Lung (tissue), 12 donors: ENCODE results near the gene SCYL3. TPM values are rescaled to one million over a fixed set of nuclear protein-coding genes. Genes with fewer than 3 reads are reported as not detected.

Experiments used
- ATAC-seq: fragments of 200-7000 bp; cut with Tn5 transposase; one replicate; pipeline ENCODE4 v1.9.1; 2020; ENCODE audit warnings: moderate number of reproducible peaks; ENCODE audit not compliant: insufficient read depth, low FRiP score
- DNase-seq, 3 donors: peaks; one replicate each; pipeline ENCODE4 v3.0.0-alpha.2; 2013 to 2017
- H3K27ac ChIP-seq, 2 donors: one replicate each; pipeline ENCODE4 v1.5.1; 2013; ENCODE audit warnings: mild to moderate bottlenecking in 2 of 2, moderate library complexity in 2 of 2, control low read depth in 1 of 2, inconsistent platforms in 1 of 2, low read depth in 1 of 2, low read length in 1 of 2
- H3K27me3 ChIP-seq, 3 donors: one replicate each; pipeline ENCODE4 v1.5.1; 2013; ENCODE audit warnings: low read length in 2 of 3; ENCODE audit not compliant: control insufficient read depth in 3 of 3, insufficient read depth in 3 of 3
- H3K36me3 ChIP-seq, 4 donors: one replicate each; pipeline ENCODE4 v1.5.1; 2013; ENCODE audit warnings: low read length in 4 of 4, mild to moderate bottlenecking in 1 of 4, moderate library complexity in 1 of 4; ENCODE audit not compliant: control insufficient read depth in 4 of 4, insufficient read depth in 4 of 4
- H3K4me1 ChIP-seq, 5 donors: one replicate each; pipeline ENCODE4 v1.5.1; 2013; ENCODE audit warnings: low read length in 5 of 5, mild to moderate bottlenecking in 2 of 5, moderate library complexity in 1 of 5; ENCODE audit not compliant: control insufficient read depth in 5 of 5, insufficient read depth in 5 of 5
- H3K4me3 ChIP-seq: one replicate; pipeline ENCODE4 v1.5.1; 2013; ENCODE audit warnings: mild to moderate bottlenecking, control low read depth, moderate library complexity
- H3K9ac ChIP-seq, 2 donors: one replicate each; pipeline ENCODE4 v1.5.1; 2013; ENCODE audit warnings: low read length in 2 of 2, control low read depth in 1 of 2; ENCODE audit not compliant: insufficient read depth in 1 of 2
- H3K9me3 ChIP-seq, 4 donors: one replicate each; pipeline ENCODE4 v1.5.1; 2013; ENCODE audit warnings: low read length in 3 of 4, mild to moderate bottlenecking in 1 of 4, moderate library complexity in 1 of 4; ENCODE audit not compliant: control insufficient read depth in 4 of 4, insufficient read depth in 3 of 4
- CTCF ChIP-seq: IDR thresholded peaks from 2 replicates; pipeline ENCODE4 v1.5.1; 2012; ENCODE audit warnings: mild to moderate bottlenecking; ENCODE audit errors: control extremely low read depth, extremely low read depth
- WGBS, 2 donors: extraction: QIAGEN DNeasy Blood & Tissue Kit; methylation state at CpG; one replicate each; pipeline ENCODE4 v1.1.7; 2013; 5-methylcytosine and 5-hydroxymethylcytosine counted together
- polyA plus RNA-seq, 2 donors: library from polyadenylated mRNA; stranded (reverse); fragments of 200-250 nt; gene quantifications; one replicate each; pipeline ENCODE4 v1.2.1, GENCODE V29; 2013
- total RNA-seq, 2 donors: library from RNA; depleted of rRNA in 1 of 2; stranded (reverse); fragments of >200 nt in 1 of 2; gene quantifications; one replicate each; pipeline ENCODE4 v1.2.1, GENCODE V29; 2014 to 2021
- donor health status: control.
- donor health status: control.
- donor health status: Bipolar disorder and iron deficiency.
- donor health status: healthy.
- donor health status: DM: yes; HTN: yes; CAD: no.

SCYL3 gene
- total and polyA plus RNA-seq, 4 donors = 3.8 to 16.0 (median 7.6) TPM

GRCh38 chr1:169914531-169914930, 20.8 kb upstream of the SCYL3 start:
- 50 to 65% methylated on average over 3 of the region's 3 CpGs for WGBS, 2 donors
- H3K27me3 ChIP-seq = no peaks in the 10 kb centered on the region
- no peak for DNase-seq

GRCh38 chr1:169909499-169909898, 15.8 kb upstream of the SCYL3 start:
- Histone ChIP-seq H3K4me1 (no peaks in the 10 kb centered on the region), H3K36me3 (no peaks in the 10 kb centered on the region), H3K9ac (no peak overlapping the region), H3K27me3 (no peaks in the 10 kb centered on the region), H3K4me3 (no peak overlapping the region), H3K27ac (no peak overlapping the region), H3K9me3 (peaks cover 0 to 4% (median 0%) of the 10 kb centered on the region in 4 donors)
- no peak for DNase-seq
- WGBS, 2 donors = 93 to 94% methylated on average over 16 of the region's 16 CpGs
- no peak for ATAC-seq
- no peak for TF ChIP-seq CTCF

More at GRCh38 chr1:169914531-169914930, 20.8 kb upstream of the SCYL3 start:
- no peak for TF ChIP-seq CTCF
- Histone ChIP-seq H3K9me3 (peaks cover 0 to 4% (median 0%) of the 10 kb centered on the region in 4 donors), H3K9ac (no peak overlapping the region), H3K36me3 (peaks cover 0 to under 1% (median 0%) of the 10 kb centered on the region in 4 donors), H3K4me1 (no peaks in the 10 kb centered on the region), H3K27ac (no peak overlapping the region), H3K4me3 (no peak overlapping the region)
- ATAC-seq = no peak

GRCh38 chr1:169906938-169907337, 13.2 kb upstream of the SCYL3 start:
- no peaks in the 10 kb centered on the region for H3K36me3 ChIP-seq
- H3K9me3 ChIP-seq = peaks cover 0 to 4% (median 0%) of the 10 kb centered on the region in 4 donors
- H3K4me1 ChIP-seq = no peaks in the 10 kb centered on the region
- no peak for TF ChIP-seq CTCF
- ATAC-seq = no peak
- no peak overlapping the region for H3K27ac ChIP-seq
- no peak overlapping the region for H3K9ac ChIP-seq
- no peak for DNase-seq
- H3K27me3 ChIP-seq = no peaks in the 10 kb centered on the region
- no peak overlapping the region for H3K4me3 ChIP-seq

- Histone ChIP-seq H3K27ac (no peak overlapping the region), H3K9me3 (peaks cover 0 to under 1% (median 0%) of the 10 kb centered on the region in 4 donors), H3K36me3 (no peaks in the 10 kb centered on the region), H3K27me3 (no peaks in the 10 kb centered on the region), H3K4me1 (no peaks in the 10 kb centered on the region), H3K9ac (no peak overlapping the region), H3K4me3 (no peak overlapping the region)
- ATAC-seq (no peak), DNase-seq (no peak)
- no peak for TF ChIP-seq CTCF
- 91 to 93% methylated on average over 1 of the region's 1 CpG for WGBS, 2 donors
Observed at GRCh38 chr1:169904834-169905233, 11.1 kb upstream of the SCYL3 start.
